ENCODE measurements around the gene SLC34A3.

Gene SLC34A3

GRCh38 chr9:137218754-137219271 lies 11.9 kb upstream of the SLC34A3 start:
- DNase-seq: no peak

- no peak for DNase-seq
Measured at GRCh38 chr9:137219757-137220316, 10.9 kb upstream of the SLC34A3 start.

GRCh38 chr9:137220317-137221094 lies 10.2 kb upstream of the SLC34A3 start:
- no peak for DNase-seq

GRCh38 chr9:137221095-137221505 lies 9.6 kb upstream of the SLC34A3 start:
- DNase-seq: no peak

GRCh38 chr9:137221506-137222111 lies 9.1 kb upstream of the SLC34A3 start:
- no peak for DNase-seq

- no peak for DNase-seq
Measured at GRCh38 chr9:137222190-137223077, 8.3 kb upstream of the SLC34A3 start, which contains the start of gene RNF208. Gene RNF208, minus strand, starts transcription at chr9:137222240. Its CDS starts 1,028 bp downstream, at chr9:137221212.

GRCh38 chr9:137223078-137223970 lies 7.4 kb upstream of the SLC34A3 start:
- peak; percentile 98 for DNase-seq

- no peak for DNase-seq
Measured at GRCh38 chr9:137224830-137225694, 5.6 kb upstream of the SLC34A3 start, which contains the start of gene CYSRT1. Gene CYSRT1, plus strand, starts transcription at chr9:137225174. Its CDS starts 448 bp downstream, at chr9:137225622.

GRCh38 chr9:137225699-137226331 lies 4.9 kb upstream of the SLC34A3 start:
- DNase-seq: no peak

GRCh38 chr9:137226338-137227053 lies 4.2 kb upstream of the SLC34A3 start:
- no peak for DNase-seq

GRCh38 chr9:137227054-137227852 lies 3.4 kb upstream of the SLC34A3 start, which contains the start of gene RNF224:
Gene RNF224, plus strand, starts transcription at chr9:137227502. Its CDS starts 834 bp downstream, at chr9:137228336.
- peak; percentile 62 for DNase-seq

- DNase-seq: no peak
Measured at GRCh38 chr9:137227853-137228505, 2.7 kb upstream of the SLC34A3 start.

- DNase-seq: no peak
Measured at GRCh38 chr9:137228506-137228967, 2.2 kb upstream of the SLC34A3 start.

- no peak for DNase-seq
Measured at GRCh38 chr9:137228968-137229896, 1.5 kb upstream of the SLC34A3 start.

- DNase-seq: no peak
Measured at GRCh38 chr9:137229903-137230704, 597 bp upstream of the SLC34A3 start.
